ENCODE data around the gene AKAP17A.

- TF ChIP-seq CTCF (IDR thresholded peaks at IDR 0.05) = no peak
- TF ChIP-seq POLR2A (IDR thresholded peaks at IDR 0.05) = no peak
Observed at GRCh38 chrX:1610166-1610565, 18.8 kb downstream of the AKAP17A start.

Measured in lower leg skin (tissue), 3 donors.